Osteocyte (in vitro differentiated cells): ENCODE measurements around the gene COX10. TPM values are rescaled to one million over a fixed set of nuclear protein-coding genes. Genes with fewer than 3 reads are reported as not detected.
A peak's percentile ranks its signal among the peaks of the same experiment; 100 is the strongest.

Source experiments
- DNase-seq: peaks from one replicate; pipeline ENCODE4 v3.0.0; 2021; ENCODE audit warnings: mixed read lengths; ENCODE audit not compliant: unreplicated experiment; ENCODE audit errors: extremely low spot score
- H3K27ac Mint-ChIP-seq: one replicate; pipeline ENCODE4 v1.8.0; 2021; ENCODE audit warnings: mild to moderate bottlenecking, mixed read lengths; ENCODE audit not compliant: unreplicated experiment
- H3K27me3 Mint-ChIP-seq: one replicate; pipeline ENCODE4 v1.8.0; 2021; ENCODE audit warnings: mixed read lengths; ENCODE audit not compliant: unreplicated experiment
- H3K36me3 Mint-ChIP-seq: one replicate; pipeline ENCODE4 v1.8.0; 2021; ENCODE audit warnings: mixed read lengths; ENCODE audit not compliant: unreplicated experiment
- H3K4me1 Mint-ChIP-seq: one replicate; pipeline ENCODE4 v1.8.0; 2021; ENCODE audit warnings: mixed read lengths; ENCODE audit not compliant: unreplicated experiment
- H3K4me3 Mint-ChIP-seq: one replicate; pipeline ENCODE4 v1.8.0; 2021; ENCODE audit warnings: mild to moderate bottlenecking, moderate library complexity, mixed read lengths; ENCODE audit not compliant: unreplicated experiment
- H3K9me3 Mint-ChIP-seq: one replicate; pipeline ENCODE4 v1.8.0; 2021; ENCODE audit warnings: mixed read lengths; ENCODE audit not compliant: unreplicated experiment
- CTCF ChIP-seq: fragments of 200-600 bp; sonication (generic); IDR thresholded peaks from 2 replicates; pipeline ENCODE4 v1.5.0; 2021; ENCODE audit warnings: antibody characterized with exemption, mild to moderate bottlenecking, moderate library complexity
- total RNA-seq: library from RNA; stranded (reverse); gene quantifications from 2 replicates; pipeline ENCODE4 v1.2.1, GENCODE V29; 2021

COX10 gene
- total RNA-seq, 1 donor from 2014 or later, result 15.6 TPM

GRCh38 chr17:14209215-14209614, 139.9 kb downstream of the COX10 start:
- no peaks in the 10 kb centered on the region for H3K9me3 Mint-ChIP-seq
- no peak overlapping the region for H3K4me3 Mint-ChIP-seq
- peaks cover 36% of the 10 kb centered on the region for H3K36me3 Mint-ChIP-seq
- H3K4me1 Mint-ChIP-seq, result peaks cover 7% of the 10 kb centered on the region
- H3K27me3 Mint-ChIP-seq, result no peaks in the 10 kb centered on the region
- no peak for TF ChIP-seq CTCF
- peak; percentile 6 for DNase-seq
- H3K27ac Mint-ChIP-seq, result no peak overlapping the region

- no peaks in the 10 kb centered on the region for H3K27me3 Mint-ChIP-seq
- H3K9me3 Mint-ChIP-seq, result no peaks in the 10 kb centered on the region
- H3K4me1 Mint-ChIP-seq, result peaks cover 10% of the 10 kb centered on the region
- no peak overlapping the region for H3K4me3 Mint-ChIP-seq
- H3K27ac Mint-ChIP-seq, result no peak overlapping the region
- no peak for TF ChIP-seq CTCF
- DNase-seq, result no peak
- peaks cover 33% of the 10 kb centered on the region for H3K36me3 Mint-ChIP-seq
Observed at GRCh38 chr17:14211246-14211645, 141.9 kb downstream of the COX10 start.

- Mint-ChIP-seq H3K27me3 (no peaks in the 10 kb centered on the region), H3K4me1 (peaks cover 10% of the 10 kb centered on the region), H3K36me3 (peaks cover 33% of the 10 kb centered on the region), H3K4me3 (no peak overlapping the region), H3K27ac (no peak overlapping the region), H3K9me3 (no peaks in the 10 kb centered on the region)
- DNase-seq, result peak; percentile 81
- no peak for TF ChIP-seq CTCF
Observed at GRCh38 chr17:14211801-14212200, 142.5 kb downstream of the COX10 start.

- H3K27ac Mint-ChIP-seq, result no peak overlapping the region
- no peak for TF ChIP-seq CTCF
- peaks cover 30% of the 10 kb centered on the region for H3K36me3 Mint-ChIP-seq
Observed at GRCh38 chr17:14212401-14212800, 143.1 kb downstream of the COX10 start.

GRCh38 chr17:14214271-14214670, 145.0 kb downstream of the COX10 start:
- Mint-ChIP-seq H3K9me3 (no peaks in the 10 kb centered on the region), H3K4me1 (peaks cover 10% of the 10 kb centered on the region), H3K27ac (no peak overlapping the region), H3K36me3 (peaks cover 22% of the 10 kb centered on the region), H3K4me3 (no peak overlapping the region), H3K27me3 (no peaks in the 10 kb centered on the region)
- no peak for TF ChIP-seq CTCF
- no peak for DNase-seq

More at GRCh38 chr17:14212401-14212800, 143.1 kb downstream of the COX10 start:
- no peaks in the 10 kb centered on the region for H3K9me3 Mint-ChIP-seq
- no peaks in the 10 kb centered on the region for H3K27me3 Mint-ChIP-seq
- no peak overlapping the region for H3K4me3 Mint-ChIP-seq
- peak; percentile 73 for DNase-seq
- peaks cover 10% of the 10 kb centered on the region for H3K4me1 Mint-ChIP-seq
